ENCODE data around the gene DNAJA4.

GRCh38 chr15:78266806-78267205 is 2.4 kb downstream of the DNAJA4 start:
- TF ChIP-seq ATF2 (IDR thresholded peaks at IDR 0.05; ENCODE audit: low read length) (no peak), GABPA (IDR thresholded peaks at IDR 0.05; ENCODE audit: borderline replicate concordance, insufficient read depth, low read length) (no peak), ATF3 (IDR thresholded peaks at IDR 0.05; ENCODE audit: insufficient read depth, low read depth, low read length) (no peak), CTCF (IDR thresholded peaks at IDR 0.05; ENCODE audit: control extremely low read depth in 1 of 3, insufficient read depth in 1 of 3, low read depth in 1 of 3, low read length in 3 of 3) (no peak), SIN3A (conservative IDR thresholded peaks at IDR 0.05 in 1 of 2, IDR thresholded peaks at IDR 0.05 in 1 of 2; ENCODE audit: low read depth in 1 of 2, low read length in 2 of 2) (no peak), SRF (IDR thresholded peaks at IDR 0.05; ENCODE audit: low read depth, low read length) (no peak)
